ENCODE measurements around the gene MICB.
"Not testable (repeated sequence)": the region's sequence is repeated elsewhere in the genome, so short reads cannot be mapped to it uniquely, and the experiment has no call there.

Gene MICB

DNA sequence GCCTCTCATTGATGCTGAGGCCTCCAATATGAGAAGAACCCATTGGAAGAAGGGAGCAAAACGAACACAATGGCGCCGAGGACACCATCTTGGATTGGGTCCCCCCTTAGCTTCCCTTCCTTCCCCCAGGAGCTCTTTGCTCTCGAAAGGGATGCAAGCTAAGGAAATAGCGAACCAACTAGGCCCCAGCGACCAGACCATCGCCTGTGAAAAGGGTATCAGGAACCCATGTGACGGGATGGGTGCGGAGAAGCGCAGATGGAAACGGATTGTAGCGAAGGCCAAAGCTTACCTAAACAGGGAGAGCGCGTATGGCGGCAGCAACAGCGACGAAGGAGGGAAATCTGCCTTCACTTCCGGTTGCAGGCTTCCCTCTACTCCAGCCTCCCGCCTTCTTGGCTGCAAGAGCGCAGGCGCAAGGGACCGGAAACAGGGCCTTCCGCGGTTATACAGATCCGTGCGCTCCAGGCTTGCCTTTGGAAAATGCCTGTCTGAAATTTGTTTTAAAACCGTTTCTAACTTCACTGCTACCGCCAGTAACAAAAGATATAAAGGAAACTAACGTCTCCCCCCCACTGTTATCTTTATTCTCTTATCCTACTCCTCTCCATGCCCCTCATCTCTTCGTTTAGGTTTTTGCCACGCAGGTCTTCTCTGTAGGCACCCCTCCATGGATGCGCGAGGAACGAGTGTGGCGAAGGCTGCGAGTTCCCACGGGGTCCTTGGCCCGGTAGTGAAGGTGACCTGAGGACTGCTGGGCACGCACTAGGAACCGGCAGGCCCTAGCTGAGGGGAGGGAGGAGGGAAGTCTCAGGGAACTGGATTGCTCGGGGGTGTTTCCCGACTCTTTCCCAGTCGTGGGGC lies 43.9 kb downstream of the MICB start, which contains the start of gene DDX39B:
DDX39B (minus strand) TSS at position 346 of the 864 bp plus-strand sequence. CDS start 1,471 bp downstream, outside the sequence.
- FAIRE-seq: peak; percentile 86

DNA sequence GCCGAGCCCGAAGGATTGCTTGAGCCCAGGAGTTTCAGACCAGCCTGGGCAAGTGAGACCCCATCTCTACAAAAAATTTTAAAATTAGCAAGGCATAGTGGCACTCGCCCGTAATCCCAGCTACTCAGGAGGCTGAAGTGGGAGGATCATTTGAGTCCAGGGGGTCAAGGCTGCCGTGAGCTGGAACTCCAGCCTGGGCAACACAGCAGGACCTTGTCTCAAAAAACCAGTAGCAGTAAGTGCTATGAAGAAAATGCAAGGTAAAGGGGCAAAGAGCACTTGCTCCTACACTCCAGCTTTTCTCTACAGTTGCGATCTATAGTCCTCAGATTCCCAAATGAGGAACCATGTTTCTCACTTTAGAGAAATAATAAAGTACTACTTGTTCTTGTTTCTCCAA lies 45.7 kb downstream of the MICB start:
- FAIRE-seq: no peak

DNA sequence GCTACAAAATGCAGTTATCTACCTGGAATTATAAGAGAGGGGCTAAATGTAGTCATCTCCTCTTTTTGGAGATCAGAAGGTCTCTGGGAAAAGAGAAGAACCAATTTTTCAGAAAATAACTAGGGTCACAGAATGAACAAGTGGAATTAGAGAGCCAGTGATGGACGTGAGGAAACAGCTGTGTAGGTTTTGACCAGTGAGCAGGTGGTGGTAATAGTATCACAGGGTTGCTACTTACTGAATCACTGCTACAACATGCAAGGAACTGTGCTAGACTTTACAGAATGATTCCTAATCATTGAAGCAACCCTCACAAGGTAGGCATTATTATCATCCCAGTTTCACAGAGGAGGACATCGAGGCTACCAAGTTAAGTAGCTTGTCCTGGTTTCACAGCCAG lies 46.7 kb downstream of the MICB start:
- no peak for FAIRE-seq

DNA sequence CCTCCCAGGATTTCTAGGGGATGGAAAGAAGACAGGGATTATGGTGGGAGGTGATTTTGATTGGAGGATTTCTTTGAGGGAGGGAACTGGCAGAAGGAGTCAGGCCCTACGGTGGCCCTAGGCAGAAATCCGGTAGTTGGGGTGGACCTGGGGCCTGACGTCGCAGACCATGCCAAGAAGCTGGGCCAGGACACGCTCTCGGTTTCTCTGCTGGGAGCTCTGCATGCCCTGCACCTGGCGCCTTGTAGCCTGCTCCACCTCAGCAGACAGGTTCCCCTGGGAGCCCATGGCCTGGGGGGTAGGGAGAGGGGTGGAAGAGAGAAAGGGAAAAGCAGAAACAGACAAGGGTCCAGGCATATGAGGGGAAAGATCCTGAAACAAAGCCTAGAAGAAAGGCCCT lies 47.3 kb downstream of the MICB start:
- no peak for FAIRE-seq

DNA sequence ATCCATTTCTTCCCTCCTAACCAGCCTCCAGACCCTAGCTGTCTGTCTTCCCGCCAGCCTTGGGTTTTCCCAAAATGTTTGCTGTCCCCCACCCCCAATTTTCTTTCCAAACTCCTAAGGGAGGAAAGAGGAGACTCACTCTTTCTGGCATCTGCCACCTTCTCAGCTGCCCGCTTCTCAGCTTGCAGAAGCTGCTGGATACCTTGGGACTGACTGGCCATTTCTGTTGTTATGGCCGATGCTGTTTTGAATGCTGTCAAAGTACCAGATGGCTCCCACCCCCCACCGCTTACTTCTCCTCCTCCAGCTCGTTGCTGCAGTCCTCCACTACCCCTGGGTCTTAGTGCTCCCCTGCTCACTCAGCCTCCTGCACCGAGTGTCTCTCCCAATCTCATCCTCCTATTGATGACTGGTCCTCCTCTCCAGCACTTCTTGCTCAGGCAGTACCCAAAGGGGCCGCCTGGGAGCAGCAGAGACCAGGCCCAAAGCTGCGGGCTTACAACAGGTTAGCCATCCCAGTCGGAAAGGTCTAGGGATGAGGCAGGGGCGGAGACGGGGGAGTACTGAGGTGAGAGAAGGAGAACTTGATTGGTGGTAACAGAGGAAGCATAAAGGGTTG lies 48.5 kb downstream of the MICB start, which contains the start of gene ATP6V1G2:
ATP6V1G2 (minus strand) TSS at position 270 of the 619 bp plus-strand sequence; CDS start at position 221, 49 bp downstream.
- peak; percentile 83 for FAIRE-seq

DNA sequence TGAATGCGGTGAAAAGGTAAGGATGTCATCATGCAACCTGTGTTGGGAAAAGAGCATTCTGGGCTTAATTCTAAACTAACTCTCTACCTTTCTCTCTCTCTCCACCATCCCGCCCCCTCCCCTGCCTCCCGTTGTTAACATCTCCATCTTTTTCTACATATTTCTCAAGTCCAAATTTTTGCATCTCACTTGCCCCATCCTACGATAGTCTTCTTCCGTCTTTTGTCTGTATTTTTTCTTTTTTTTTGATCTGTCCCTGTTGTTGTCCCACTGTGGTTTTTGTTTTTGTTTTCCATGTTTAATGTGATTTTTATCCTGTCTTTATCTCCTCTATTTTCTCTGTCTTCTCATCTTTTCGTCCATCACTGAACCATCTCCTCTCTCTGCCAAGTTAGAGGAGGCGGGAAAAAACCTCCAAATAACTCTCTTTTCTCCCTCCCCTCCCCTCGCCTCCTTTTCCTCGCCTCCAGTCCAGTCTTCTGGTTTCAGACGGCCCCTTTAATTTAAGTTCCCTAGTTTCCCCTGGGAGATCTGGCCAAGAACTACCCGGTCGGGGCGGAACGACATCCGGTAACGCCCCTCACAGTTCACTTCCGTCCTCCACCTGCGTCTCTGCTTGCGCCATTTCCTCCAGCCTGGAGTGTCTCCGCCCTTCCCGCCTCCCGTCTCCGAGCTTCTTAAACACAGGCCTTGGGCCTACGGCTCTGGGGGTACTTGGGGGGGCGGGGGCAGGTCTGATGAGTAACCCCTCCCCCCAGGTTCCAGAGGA lies 49.2 kb downstream of the MICB start, which contains the start of gene NFKBIL1:
NFKBIL1 (plus strand) TSS at position 651 of the 769 bp plus-strand sequence; CDS start at position 738, 87 bp downstream.
- peak; percentile 88 for FAIRE-seq

DNA sequence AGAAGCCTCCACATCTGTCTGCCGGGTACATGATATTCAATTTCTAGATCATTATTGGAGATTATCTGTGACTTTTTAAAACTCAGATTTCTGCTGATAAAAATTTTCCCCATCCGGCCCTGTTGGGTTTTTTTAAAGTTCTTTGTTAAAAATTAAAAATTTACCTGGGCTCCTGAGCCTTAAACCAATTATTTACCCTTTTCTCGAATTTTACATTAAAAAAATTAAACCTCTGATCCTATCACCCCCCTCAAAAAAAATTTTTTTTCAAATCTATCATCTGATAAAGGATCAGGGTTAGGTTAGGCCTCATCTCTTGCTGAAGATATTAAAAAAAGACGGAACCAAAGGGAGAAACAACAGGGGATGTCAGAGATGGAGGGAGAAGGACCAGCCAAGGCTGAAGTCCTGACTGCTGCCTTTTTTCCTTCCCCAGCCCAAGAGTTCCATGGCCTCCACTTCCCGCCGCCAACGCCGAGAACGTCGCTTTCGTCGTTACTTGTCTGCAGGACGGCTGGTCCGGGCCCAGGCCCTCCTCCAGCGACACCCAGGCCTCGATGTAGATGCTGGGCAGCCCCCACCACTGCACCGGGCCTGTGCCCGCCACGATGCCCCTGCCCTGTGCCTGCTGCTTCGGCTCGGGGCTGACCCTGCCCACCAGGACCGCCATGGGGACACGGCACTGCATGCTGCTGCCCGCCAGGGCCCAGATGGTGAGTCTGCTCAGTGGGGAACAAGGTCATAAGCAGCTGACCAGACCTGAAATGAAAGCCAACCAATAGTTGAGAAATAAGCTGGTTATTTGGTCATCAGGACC lies 50.0 kb downstream of the MICB start:
- FAIRE-seq: no peak

DNA sequence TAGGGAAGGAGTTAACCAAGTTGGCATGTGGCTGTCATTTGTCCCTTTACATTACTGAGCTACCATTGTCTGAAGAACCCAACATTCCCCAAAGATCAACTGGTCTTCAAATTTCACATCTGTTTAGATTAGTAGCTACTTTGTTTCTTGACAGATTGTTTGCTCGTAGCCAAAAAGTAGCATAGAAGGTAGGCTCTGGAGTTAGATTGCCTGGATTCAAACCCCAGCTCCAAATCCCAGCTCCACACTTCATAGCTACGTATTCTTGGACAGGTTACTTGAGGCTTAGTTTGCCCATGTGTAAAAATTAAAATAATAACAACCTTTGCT lies 50.6 kb downstream of the MICB start:
- no peak for FAIRE-seq

DNA sequence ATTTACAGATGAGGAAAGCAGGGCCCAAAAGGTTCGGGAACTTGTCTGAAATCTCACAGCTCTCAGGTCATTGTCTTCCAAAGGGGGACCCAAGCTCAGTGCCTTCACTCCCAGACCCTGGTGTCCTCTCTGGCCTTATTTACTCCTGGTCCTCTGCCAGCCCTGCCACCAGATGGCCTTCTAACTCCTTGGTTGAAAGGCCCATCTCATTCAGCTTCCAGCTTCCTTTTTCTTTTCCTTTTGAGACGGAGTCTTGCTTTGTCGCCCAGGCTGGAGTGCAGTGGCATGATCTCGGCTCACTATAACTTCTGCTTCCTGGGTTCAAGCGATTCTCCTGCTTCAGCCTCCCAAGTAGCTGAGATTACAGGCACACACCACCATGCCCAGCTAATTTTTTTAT lies 53.4 kb downstream of the MICB start:
- FAIRE-seq: not testable (repeated sequence)

DNA sequence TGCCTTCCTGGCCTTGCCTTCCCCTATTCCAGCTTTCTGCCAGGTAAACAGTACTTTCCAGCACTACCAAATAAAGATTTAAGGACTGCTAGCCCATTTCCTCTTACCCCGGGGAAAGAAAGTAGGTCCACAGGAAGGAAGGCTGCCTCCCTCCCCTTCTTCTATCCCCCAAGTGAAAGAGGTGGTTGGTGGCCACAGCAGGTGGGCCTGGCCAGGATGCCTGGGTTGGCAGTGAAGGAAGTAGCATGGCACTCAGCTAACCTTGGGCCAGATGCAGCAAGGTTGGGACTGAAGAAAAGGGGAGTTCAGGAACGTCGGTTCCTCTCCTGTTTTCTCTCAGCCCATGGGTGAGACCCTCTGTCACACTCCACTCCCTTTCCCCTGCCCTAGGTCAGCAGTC lies 58.4 kb downstream of the MICB start:
- no peak for FAIRE-seq

DNA sequence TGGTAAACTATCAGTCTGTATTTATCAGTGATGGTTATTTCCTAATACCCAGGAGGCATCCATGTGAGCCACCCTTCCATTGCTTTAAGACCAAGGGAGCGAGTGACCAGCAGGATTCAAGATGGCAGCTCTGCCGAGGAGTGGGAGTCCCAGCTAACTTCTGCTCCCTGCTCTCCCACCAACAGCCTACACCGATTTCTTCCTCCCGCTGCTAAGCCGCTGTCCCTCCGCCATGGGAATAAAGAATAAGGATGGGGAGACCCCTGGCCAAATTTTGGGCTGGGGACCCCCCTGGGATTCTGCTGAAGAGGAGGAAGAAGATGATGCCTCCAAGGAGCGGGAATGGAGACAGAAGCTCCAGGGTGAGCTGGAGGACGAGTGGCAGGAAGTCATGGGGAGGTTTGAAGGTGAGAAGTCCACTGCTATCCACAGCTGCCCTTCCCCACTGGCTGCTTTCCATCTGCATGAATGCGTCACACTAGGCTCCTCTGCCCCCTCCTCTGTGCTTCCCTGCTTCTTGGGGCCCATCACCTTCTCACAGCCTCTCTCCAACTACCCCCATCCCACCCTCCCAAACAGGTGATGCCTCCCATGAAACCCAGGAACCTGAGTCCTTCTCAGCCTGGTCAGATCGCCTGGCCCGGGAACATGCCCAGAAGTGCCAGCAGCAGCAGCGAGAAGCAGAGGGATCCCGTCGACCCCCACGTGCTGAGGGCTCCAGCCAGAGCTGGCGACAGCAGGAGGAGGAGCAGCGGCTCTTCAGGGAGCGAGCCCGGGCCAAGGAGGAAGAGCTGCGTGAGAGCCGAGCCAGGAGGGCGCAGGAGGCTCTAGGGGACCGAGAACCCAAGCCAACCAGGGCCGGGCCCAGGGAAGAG lies 59.7 kb downstream of the MICB start:
- no peak for FAIRE-seq

DNA sequence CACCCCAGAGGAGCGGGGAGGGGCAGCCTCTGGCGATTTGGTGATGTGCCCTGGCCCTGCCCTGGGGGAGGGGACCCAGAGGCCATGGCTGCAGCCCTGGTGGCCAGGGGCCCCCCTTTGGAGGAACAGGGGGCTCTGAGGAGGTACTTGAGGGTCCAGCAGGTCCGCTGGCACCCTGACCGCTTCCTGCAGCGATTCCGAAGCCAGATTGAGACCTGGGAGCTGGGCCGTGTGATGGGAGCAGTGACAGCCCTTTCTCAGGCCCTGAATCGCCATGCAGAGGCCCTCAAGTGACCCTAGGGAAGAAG lies 60.3 kb downstream of the MICB start:
- no peak for FAIRE-seq

DNA sequence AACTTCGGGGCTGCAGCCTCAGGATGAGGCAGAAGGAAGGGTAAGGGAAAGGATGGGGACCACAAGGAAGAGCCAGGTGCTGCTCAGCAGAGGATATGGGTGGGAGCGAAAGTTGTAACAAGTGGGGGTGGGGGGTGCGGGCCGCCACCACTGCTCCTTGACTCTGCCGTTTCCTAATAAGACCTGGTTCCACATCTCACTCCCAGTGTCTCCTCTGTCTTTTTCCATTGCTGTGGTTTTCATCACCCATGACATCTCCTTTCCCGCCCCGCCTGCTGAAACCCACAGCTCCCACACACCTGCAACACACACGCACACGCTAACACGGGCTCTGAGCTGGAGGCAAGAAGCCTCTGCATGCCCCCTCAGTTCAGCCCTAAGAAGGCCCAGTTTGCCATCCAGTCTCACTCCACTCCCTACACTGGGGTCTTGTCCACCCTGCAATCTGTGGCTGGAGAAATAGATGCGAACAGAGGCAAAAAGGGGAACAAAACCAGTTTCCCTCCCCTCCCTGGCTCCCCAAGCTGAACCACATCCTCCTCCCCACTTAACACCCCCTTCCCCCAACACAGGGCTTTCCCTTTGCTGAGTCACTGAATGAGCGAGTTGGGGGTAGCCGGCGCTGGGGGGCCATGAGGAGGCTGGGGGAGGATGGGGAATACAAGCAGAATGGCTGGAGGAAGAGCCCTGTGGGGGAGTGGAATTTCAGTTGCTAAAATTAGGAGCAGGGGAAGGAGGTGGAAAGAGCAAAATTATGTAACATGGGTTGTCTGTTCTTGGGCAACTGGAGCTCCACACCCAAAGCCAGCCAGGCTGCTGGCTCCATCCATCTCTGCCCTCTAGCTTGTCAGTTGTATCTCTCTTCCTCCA lies 60.9 kb downstream of the MICB start:
- no peak for FAIRE-seq

DNA sequence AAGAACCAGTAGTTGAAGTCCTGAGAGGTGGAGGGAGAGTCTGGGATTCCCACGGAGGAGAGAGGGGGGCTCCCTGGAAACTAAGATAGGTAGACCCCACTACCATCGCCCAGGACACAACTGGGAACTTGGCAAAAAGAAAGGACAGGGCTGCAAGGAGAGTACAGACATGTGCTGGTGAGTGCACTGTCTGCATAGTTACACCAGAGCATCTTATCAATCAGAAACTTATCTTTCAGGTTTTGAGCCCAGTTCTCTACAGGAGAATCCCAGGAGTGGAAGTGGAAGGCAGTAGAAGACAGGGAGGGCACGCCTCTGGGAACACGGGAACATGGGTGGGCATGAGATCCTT lies 61.6 kb downstream of the MICB start:
- FAIRE-seq: no peak

DNA sequence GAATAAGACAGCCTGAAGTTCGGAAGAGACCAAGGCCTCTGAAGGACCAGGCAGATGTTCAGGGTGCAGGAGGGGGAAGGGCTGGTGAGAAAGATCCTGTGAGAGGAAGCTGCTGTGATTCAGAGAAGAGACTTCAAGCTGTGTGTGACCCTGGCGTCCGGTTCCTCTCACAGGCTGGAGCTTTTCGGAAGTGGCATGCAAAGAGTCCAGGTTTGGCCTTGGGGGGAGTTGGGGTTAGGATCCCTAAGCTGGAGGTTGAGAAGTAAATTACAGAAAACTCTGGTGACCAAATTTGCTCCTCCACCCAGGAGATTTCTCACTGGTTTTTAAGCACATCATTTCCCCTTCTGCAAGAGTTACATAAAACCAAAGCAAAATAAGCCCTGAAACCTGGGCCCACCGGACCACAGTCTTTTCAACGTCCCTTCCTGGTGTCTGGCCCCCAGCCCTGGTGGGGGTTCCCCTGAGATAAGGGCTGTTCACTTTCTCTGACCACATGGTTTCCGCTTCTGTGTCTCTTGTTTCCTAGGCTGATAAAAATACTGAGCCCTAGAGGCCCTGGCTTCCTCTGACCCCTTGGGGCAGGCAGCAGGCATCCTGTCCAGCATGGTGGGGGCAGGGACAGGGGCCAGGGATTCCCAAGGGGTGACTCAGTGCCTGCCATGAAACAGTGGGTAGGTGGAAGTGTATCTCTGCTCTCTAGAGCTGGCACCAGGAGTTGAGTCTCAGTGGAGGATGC lies 62.2 kb downstream of the MICB start:
- FAIRE-seq: no peak

DNA sequence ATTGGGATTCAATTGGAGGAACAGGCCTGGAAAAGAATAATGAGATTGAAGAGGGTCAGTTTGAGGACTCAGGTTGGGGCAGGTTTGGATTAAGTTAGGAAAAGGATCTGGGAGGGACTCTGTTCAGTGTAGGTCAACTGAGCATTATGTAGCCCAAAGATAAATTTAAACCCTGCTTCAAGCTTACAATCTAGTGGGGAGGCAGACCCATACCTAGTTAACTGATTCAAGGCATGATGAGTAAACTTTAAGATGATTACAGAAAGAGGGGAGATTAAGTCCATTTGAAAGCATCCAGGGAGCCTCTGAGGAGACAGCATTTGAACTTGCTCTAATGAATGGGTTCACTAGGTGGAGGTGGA lies 62.7 kb downstream of the MICB start:
- no peak for FAIRE-seq
